Colonic mucosa (tissue), 4 donors: ENCODE data around the gene GP2. TPM values are rescaled to one million over a fixed set of nuclear protein-coding genes. Genes with fewer than 3 reads are reported as not detected.

ENCODE experiments used
- DNase-seq: peaks from one replicate; pipeline ENCODE4 v3.0.0-alpha.2; 2020
- H3K27ac ChIP-seq: fragments of 200-600 bp; one replicate; pipeline ENCODE4 v1.8.0; 2021
- H3K27me3 ChIP-seq: fragments of 200-600 bp; one replicate; pipeline ENCODE4 v1.8.0; 2021
- H3K36me3 ChIP-seq: fragments of 200-600 bp; one replicate; pipeline ENCODE4 v1.8.0; 2021
- H3K4me1 ChIP-seq: fragments of 200-600 bp; one replicate; pipeline ENCODE4 v1.8.0; 2021; ENCODE audit warnings: mild to moderate bottlenecking
- H3K4me3 ChIP-seq: fragments of 200-600 bp; one replicate; pipeline ENCODE4 v1.8.0; 2021
- H3K9ac ChIP-seq, 2 donors: one replicate each; pipeline ENCODE4 v1.7.0; 2013; ENCODE audit warnings: control low read depth in 2 of 2, low read depth in 2 of 2, low read length in 2 of 2
- H3K9me3 ChIP-seq: fragments of 200-600 bp; one replicate; pipeline ENCODE4 v1.8.0; 2021
- intact Hi-C: fragments of 100-400 bp; cut with DNase I; formaldehyde crosslinking; loops from one replicate; pipeline ENCODE4 v1.14.1; 2022
- total RNA-seq, 2 donors: library from RNA; stranded (reverse); fragmentation: NEBNext Ultra II Directional in 1 of 2; extraction: Animal tissue kit (Norgen Biotek cat#: 25700) in 1 of 2; gene quantifications; one replicate each; pipeline ENCODE4 v1.2.1, GENCODE V29; 2021
- TF ChIP-seq, protein P1 (sequence below): fragments of 200-600 bp; IDR thresholded peaks from one replicate; pipeline ENCODE4 v1.8.0; 2022; ENCODE audit warnings: antibody characterized with exemption, mild to moderate bottlenecking
- donor health status: healthy.
- donor health status: DM: no; HTN: no; CAD: no.
- donor health status: DM: no; HTN: no; CAD: no.

The GP2 gene
- 10 to 100 TPM in 1 of 2 donors, 1 to 10 TPM in 1; 5.3 to 31.1 TPM for total RNA-seq

DNA sequence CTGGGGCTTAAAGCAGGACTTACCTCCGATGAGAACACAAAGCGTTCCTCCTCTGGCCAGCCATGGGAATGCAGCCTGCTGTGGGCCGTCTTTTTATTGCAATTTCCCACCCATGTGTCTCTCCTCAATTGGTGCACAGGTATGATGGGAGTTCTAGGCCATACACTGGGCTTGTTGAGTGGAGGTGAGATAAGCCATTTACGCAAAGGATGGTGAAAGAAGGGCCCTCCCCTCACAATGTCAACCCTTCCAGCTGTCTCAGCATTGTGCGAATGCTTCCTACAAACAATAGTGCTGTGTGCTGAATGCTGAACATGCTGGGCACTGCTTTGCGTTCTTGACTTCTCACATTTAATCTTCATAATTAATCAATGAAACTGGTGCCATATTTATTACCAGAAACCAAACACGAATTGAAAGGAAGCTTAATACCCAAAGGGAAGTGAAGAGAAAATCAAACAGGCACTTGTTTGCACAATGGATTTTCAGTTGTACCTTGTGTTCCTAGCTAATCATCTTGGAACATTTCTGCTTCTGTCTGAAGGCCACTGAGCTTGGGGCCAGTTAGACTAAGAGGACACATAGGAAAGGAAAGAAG lies at the start of gene GP2:
TSS of gene GP2 (minus strand) at position 70 of the 598 bp plus-strand sequence. CDS start 1,082 bp downstream, outside the sequence.
- Histone ChIP-seq H3K27me3 (no peaks in the 10 kb centered on the region), H3K27ac (no peak within 1 kb of the TSS), H3K4me1 (no peaks in the 10 kb centered on the region), H3K36me3 (no peaks in the 10 kb centered on the region), H3K9ac (no peak within 1 kb of the TSS), H3K9me3 (no peaks in the 10 kb centered on the region), H3K4me3 (no peak within 1 kb of the TSS)
- DNase-seq = no peak
- intact Hi-C loops = no loop called here
- TF ChIP-seq, protein P1, sequence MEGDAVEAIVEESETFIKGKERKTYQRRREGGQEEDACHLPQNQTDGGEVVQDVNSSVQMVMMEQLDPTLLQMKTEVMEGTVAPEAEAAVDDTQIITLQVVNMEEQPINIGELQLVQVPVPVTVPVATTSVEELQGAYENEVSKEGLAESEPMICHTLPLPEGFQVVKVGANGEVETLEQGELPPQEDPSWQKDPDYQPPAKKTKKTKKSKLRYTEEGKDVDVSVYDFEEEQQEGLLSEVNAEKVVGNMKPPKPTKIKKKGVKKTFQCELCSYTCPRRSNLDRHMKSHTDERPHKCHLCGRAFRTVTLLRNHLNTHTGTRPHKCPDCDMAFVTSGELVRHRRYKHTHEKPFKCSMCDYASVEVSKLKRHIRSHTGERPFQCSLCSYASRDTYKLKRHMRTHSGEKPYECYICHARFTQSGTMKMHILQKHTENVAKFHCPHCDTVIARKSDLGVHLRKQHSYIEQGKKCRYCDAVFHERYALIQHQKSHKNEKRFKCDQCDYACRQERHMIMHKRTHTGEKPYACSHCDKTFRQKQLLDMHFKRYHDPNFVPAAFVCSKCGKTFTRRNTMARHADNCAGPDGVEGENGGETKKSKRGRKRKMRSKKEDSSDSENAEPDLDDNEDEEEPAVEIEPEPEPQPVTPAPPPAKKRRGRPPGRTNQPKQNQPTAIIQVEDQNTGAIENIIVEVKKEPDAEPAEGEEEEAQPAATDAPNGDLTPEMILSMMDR = no peak

DNA sequence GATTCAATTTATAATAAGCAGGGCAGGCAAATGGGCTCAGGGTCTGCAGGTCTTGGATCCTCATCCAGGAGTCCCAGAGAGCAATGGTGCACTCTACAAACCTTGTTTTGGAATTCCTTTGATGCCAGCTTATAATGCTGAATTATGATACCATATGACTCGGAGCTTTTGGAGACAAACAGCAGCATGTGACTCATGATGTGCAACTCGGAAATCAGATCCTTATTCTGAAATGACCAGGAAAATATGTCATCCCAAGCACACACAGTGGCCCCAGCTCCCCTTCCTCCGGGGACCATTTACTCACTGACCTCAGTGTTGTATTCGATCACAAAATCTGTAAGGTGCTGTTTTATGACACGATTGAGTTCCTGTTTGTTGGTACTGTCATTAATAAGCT lies 45.4 kb upstream of the GP2 start:
- no peaks in the 10 kb centered on the region for H3K36me3 ChIP-seq
- TF ChIP-seq, protein P1 = no peak
- H3K9me3 ChIP-seq = no peaks in the 10 kb centered on the region
- no peak overlapping the region for H3K4me3 ChIP-seq
- H3K27ac ChIP-seq = no peak overlapping the region
- H3K27me3 ChIP-seq = no peaks in the 10 kb centered on the region
- no peak for DNase-seq
- no peak overlapping the region for H3K9ac ChIP-seq
- intact Hi-C loops = no loop called here
- H3K4me1 ChIP-seq = no peaks in the 10 kb centered on the region

DNA sequence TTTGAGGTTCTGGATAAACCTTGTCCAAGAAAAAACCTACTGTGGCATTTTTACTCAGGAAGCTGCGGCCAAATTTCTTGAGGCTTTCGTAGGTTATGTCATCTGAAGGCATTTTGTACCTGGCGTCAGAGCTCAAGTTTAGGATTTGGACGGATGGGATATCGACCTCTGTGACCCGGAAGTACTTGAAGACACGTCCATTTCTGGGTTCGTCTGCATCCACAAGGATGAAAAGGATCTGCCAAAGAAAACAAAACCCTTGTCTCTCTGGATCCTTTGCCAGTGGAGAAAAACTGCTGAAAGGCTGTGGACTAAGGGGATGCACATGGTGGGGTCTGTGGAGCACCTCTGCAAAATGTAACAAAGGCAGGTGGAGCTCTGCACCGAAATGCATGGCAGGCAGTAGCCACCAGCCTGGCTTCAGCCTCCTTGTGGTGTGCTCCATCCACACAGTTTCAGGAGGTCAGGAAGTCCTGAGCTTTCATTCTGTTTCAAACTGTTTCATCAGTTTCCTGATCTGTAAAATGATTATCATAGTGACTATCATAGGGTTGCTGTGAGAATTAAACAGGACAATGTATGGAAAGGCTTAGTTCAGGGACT lies 42.2 kb upstream of the GP2 start:
- no peaks in the 10 kb centered on the region for H3K4me1 ChIP-seq
- intact Hi-C loops = no loop called here
- TF ChIP-seq, protein P1 = no peak

DNA sequence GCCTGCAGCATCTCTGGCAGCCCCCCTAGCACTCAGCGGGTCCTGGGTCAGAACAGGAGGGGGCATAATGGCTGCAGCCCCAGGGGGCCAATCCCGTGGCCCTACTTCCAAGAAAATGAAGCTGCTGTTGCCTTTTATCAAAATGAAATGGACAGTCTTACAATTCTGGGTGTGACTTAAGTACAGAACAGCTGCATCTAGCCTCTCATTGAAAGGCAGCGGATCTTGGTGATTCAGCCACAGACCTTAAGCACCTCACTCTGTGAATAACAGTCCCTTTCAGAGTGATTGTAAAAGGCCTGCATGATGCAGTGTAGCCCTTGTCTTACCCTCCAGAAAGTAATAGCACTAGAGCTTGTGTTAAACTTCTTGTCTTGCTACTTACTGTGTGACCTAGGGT lies 36.7 kb upstream of the GP2 start:
- no peak for DNase-seq
- TF ChIP-seq, protein P1 = no peak
- H3K27me3 ChIP-seq = no peaks in the 10 kb centered on the region
- no peak overlapping the region for H3K9ac ChIP-seq
- no peak overlapping the region for H3K4me3 ChIP-seq
- H3K36me3 ChIP-seq = no peaks in the 10 kb centered on the region
- intact Hi-C loops = no loop called here
- H3K4me1 ChIP-seq = no peaks in the 10 kb centered on the region
- no peaks in the 10 kb centered on the region for H3K9me3 ChIP-seq
- no peak overlapping the region for H3K27ac ChIP-seq

More for the DNA sequence above, 42.2 kb upstream of the GP2 start:
- Histone ChIP-seq H3K4me3 (no peak overlapping the region), H3K36me3 (no peaks in the 10 kb centered on the region), H3K27ac (no peak overlapping the region), H3K27me3 (no peaks in the 10 kb centered on the region), H3K9ac (no peak overlapping the region), H3K9me3 (no peaks in the 10 kb centered on the region)
- no peak for DNase-seq

DNA sequence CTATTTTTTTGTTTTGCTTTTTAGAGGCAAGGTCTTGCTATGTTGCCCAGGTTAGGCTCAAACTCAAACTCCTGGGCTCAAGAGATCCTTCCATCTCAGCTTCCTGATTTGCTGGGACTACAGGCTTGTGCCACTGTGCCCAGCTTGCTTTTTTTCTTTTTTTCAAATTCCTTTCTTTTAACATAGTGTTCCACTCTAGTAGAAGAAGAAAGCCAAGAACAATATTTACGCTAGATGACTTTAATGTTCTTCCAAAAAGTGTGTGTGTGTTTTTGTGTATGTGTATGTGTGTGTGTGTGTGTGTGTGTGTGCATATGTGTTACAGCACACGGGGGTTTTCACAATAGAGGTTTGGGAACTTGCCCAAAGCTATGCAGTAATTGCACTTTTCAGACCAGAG lies 35.9 kb upstream of the GP2 start:
- TF ChIP-seq, protein P1 = no peak
- Histone ChIP-seq H3K4me3 (no peak overlapping the region), H3K9ac (no peak overlapping the region), H3K27ac (no peak overlapping the region), H3K27me3 (no peaks in the 10 kb centered on the region), H3K36me3 (no peaks in the 10 kb centered on the region), H3K4me1 (no peaks in the 10 kb centered on the region), H3K9me3 (no peaks in the 10 kb centered on the region)
- no peak for DNase-seq
- intact Hi-C loops = no loop called here
